SK-N-SH treated with all-trans-retinoic acid at 6 μM for 48 hours (cell line): Measurements from ENCODE around the gene TTC39B.

ENCODE experiments used
- ATAC-seq: fragments of 200-7000 bp; cut with Tn5 transposase; 3 replicates; pipeline ENCODE4 v1.9.1; 2020; ENCODE audit warnings: mild to moderate bottlenecking, moderate library complexity
- ARNTL ChIP-seq: fragments of 450-650 bp; formaldehyde crosslinking; IDR thresholded peaks from 2 replicates; pipeline ENCODE4 v1.5.0; 2020; ENCODE audit warnings: low read depth, mild to moderate bottlenecking, moderate library complexity, borderline replicate concordance
- BACH2 ChIP-seq: fragments of 250-450 bp; sonication (Bioruptor Pico); IDR thresholded peaks from 2 replicates; pipeline ENCODE4 v1.9.0; 2021; ENCODE audit warnings: mild to moderate bottlenecking, borderline replicate concordance
- CSDC2 ChIP-seq: fragments of 250-450 bp; sonication (Bioruptor Pico); IDR thresholded peaks from 2 replicates; pipeline ENCODE4 v1.5.0; 2020; ENCODE audit warnings: mild to moderate bottlenecking, moderate library complexity
- CSRNP3 ChIP-seq: fragments of 250-450 bp; sonication (Bioruptor Pico); IDR thresholded peaks from 2 replicates; pipeline ENCODE4 v1.5.1; 2021; ENCODE audit warnings: mild to moderate bottlenecking, moderate library complexity
- GLIS3 ChIP-seq: fragments of 250-450 bp; sonication (Bioruptor Pico); IDR thresholded peaks from 2 replicates; pipeline ENCODE4 v1.5.0; 2020; ENCODE audit warnings: mild to moderate bottlenecking, moderate library complexity
- ISL1 ChIP-seq: fragments of 250-450 bp; sonication (Bioruptor Pico); IDR thresholded peaks from 2 replicates; pipeline ENCODE4 v2.1.2; 2022; ENCODE audit warnings: mild to moderate bottlenecking, moderate library complexity
- OSR1 ChIP-seq: fragments of 250-450 bp; sonication (Bioruptor Pico); IDR thresholded peaks from 2 replicates; pipeline ENCODE4 v1.8.0; 2022; ENCODE audit warnings: moderate library complexity, mild to moderate bottlenecking, inconsistent platforms
- PATZ1 ChIP-seq: fragments of 250-450 bp; sonication (Bioruptor Pico); IDR thresholded peaks from 2 replicates; pipeline ENCODE4 v1.8.0; 2020; ENCODE audit warnings: mild to moderate bottlenecking, moderate library complexity, borderline replicate concordance
- POU6F1 ChIP-seq: fragments of 250-450 bp; sonication (Bioruptor Pico); IDR thresholded peaks from 2 replicates; pipeline ENCODE4 v1.8.0; 2021; ENCODE audit warnings: low read depth, mild to moderate bottlenecking, moderate library complexity, borderline replicate concordance
- SNAI2 ChIP-seq: fragments of 250-450 bp; sonication (Bioruptor Pico); IDR thresholded peaks from 2 replicates; pipeline ENCODE4 v1.5.0; 2020; ENCODE audit warnings: mild to moderate bottlenecking, moderate library complexity
- TCF4 ChIP-seq: fragments of 250-450 bp; sonication (Bioruptor Pico); IDR thresholded peaks from 2 replicates; pipeline ENCODE4 v1.8.0; 2021; ENCODE audit warnings: mild to moderate bottlenecking, moderate library complexity, borderline replicate concordance
- TSHZ2 ChIP-seq: fragments of 250-450 bp; sonication (Bioruptor Pico); IDR thresholded peaks from 2 replicates; pipeline ENCODE4 v1.5.0; 2020; ENCODE audit warnings: mild to moderate bottlenecking, moderate library complexity
- ZC3H10 ChIP-seq: fragments of 250-450 bp; sonication (Bioruptor Pico); IDR thresholded peaks from 2 replicates; pipeline ENCODE4 v1.5.1; 2021; ENCODE audit warnings: mild to moderate bottlenecking, moderate library complexity
- ZFP3 ChIP-seq: fragments of 250-450 bp; sonication (Bioruptor Pico); IDR thresholded peaks from 2 replicates; pipeline ENCODE4 v1.5.0; 2020; ENCODE audit warnings: mild to moderate bottlenecking, moderate library complexity
- ZFP30 ChIP-seq: fragments of 450-650 bp; formaldehyde crosslinking; IDR thresholded peaks from 2 replicates; pipeline ENCODE4 v1.5.0; 2022; ENCODE audit warnings: mild to moderate bottlenecking, moderate library complexity
- ZNF565 ChIP-seq: fragments of 450-650 bp; formaldehyde crosslinking; conservative IDR thresholded peaks from 2 replicates; pipeline ENCODE4 v1.5.0; 2020; ENCODE audit warnings: low read depth, mild to moderate bottlenecking, moderate library complexity
- ZNF8 ChIP-seq: fragments of 450-650 bp; formaldehyde crosslinking; IDR thresholded peaks from 2 replicates; pipeline ENCODE4 v1.5.0; 2020; ENCODE audit warnings: mild to moderate bottlenecking, moderate library complexity

The TTC39B gene

GRCh38 chr9:15221746-15222145 lies 85.3 kb downstream of the TTC39B start (continued):
- TF ChIP-seq POU6F1 (CRISPR knock-in tag) = no peak
- no peak for TF ChIP-seq BACH2 (CRISPR knock-in tag)
- no peak for TF ChIP-seq ZNF8 (CRISPR knock-in tag)
- no peak for TF ChIP-seq ARNTL (CRISPR knock-in tag)
- no peak for TF ChIP-seq ZC3H10 (CRISPR knock-in tag)
- TF ChIP-seq PATZ1 (CRISPR knock-in tag) = no peak
- TF ChIP-seq CSDC2 (CRISPR knock-in tag) = no peak
- TF ChIP-seq ZFP3 (CRISPR knock-in tag) = no peak

- no peak; the same call in 2 of the 3 replicates for ATAC-seq
- TF ChIP-seq TSHZ2 (CRISPR knock-in tag) = no peak
These were observed 86.2 kb downstream of the TTC39B start for GRCh38 chr9:15220658-15221318.

- ATAC-seq = no peak
- TF ChIP-seq PATZ1 (CRISPR knock-in tag) = no peak
These were observed 87.5 kb downstream of the TTC39B start for GRCh38 chr9:15219546-15219945.

GRCh38 chr9:15218994-15219393 lies 88.0 kb downstream of the TTC39B start:
- TF ChIP-seq ZFP30 = no peak
- TF ChIP-seq OSR1 (CRISPR knock-in tag) = no peak
- ATAC-seq = no peak

GRCh38 chr9:15213249-15213648 lies 93.8 kb downstream of the TTC39B start:
- ATAC-seq = no peak
- TF ChIP-seq TCF4 (CRISPR knock-in tag) (no peak), ISL1 (no peak), ZNF565 (CRISPR knock-in tag) (no peak), TSHZ2 (CRISPR knock-in tag) (no peak), CSDC2 (CRISPR knock-in tag) (no peak), CSRNP3 (CRISPR knock-in tag) (no peak), POU6F1 (CRISPR knock-in tag) (no peak), GLIS3 (CRISPR knock-in tag) (no peak), SNAI2 (no peak), PATZ1 (CRISPR knock-in tag) (no peak)
